Measurements from ENCODE around the gene GPC6.

Gene GPC6

GRCh38 chr13:94120878-94121277, 894.3 kb downstream of the GPC6 start:
- H3K4me3 ChIP-seq (ENCODE audit: extremely low read depth, insufficient read depth, low read length, poor library complexity, severe bottlenecking) = no peak overlapping the region
- H3K9me3 ChIP-seq (ENCODE audit: control insufficient read depth, low read length) = no peaks in the 10 kb centered on the region
- H3K27ac ChIP-seq (ENCODE audit: low read depth, low read length, severe bottlenecking) = no peak overlapping the region
- H3K36me3 ChIP-seq (ENCODE audit: control insufficient read depth, insufficient read depth, low read length) = no peaks in the 10 kb centered on the region
- H3K4me1 ChIP-seq (ENCODE audit: control insufficient read depth, insufficient read depth, low read length, poor library complexity, severe bottlenecking) = no peaks in the 10 kb centered on the region
- WGBS, 2 experiments (ENCODE audit: insufficient coverage in 2 of 2) = 50 to 86% methylated on average over 1 of the region's 2 CpGs

GRCh38 chr13:94121686-94122085, 895.1 kb downstream of the GPC6 start:
- no peaks in the 10 kb centered on the region for H3K9me3 ChIP-seq (ENCODE audit: control insufficient read depth, low read length)
- no peaks in the 10 kb centered on the region for H3K4me1 ChIP-seq (ENCODE audit: control insufficient read depth, insufficient read depth, low read length, poor library complexity, severe bottlenecking)
- H3K4me3 ChIP-seq (ENCODE audit: extremely low read depth, insufficient read depth, low read length, poor library complexity, severe bottlenecking) = no peak overlapping the region
- WGBS, 2 experiments (ENCODE audit: insufficient coverage in 2 of 2) = no CpG with 5 or more reads among the region's 1 CpG
- H3K27ac ChIP-seq (ENCODE audit: low read depth, low read length, severe bottlenecking) = no peak overlapping the region
- H3K36me3 ChIP-seq (ENCODE audit: control insufficient read depth, insufficient read depth, low read length) = no peaks in the 10 kb centered on the region

- Histone ChIP-seq H3K36me3 (ENCODE audit: control insufficient read depth, insufficient read depth, low read length) (no peaks in the 10 kb centered on the region), H3K27ac (ENCODE audit: low read depth, low read length, severe bottlenecking) (no peak overlapping the region), H3K9me3 (ENCODE audit: control insufficient read depth, low read length) (no peaks in the 10 kb centered on the region), H3K4me3 (ENCODE audit: extremely low read depth, insufficient read depth, low read length, poor library complexity, severe bottlenecking) (no peak overlapping the region), H3K4me1 (ENCODE audit: control insufficient read depth, insufficient read depth, low read length, poor library complexity, severe bottlenecking) (no peaks in the 10 kb centered on the region)
- WGBS, 2 experiments (ENCODE audit: insufficient coverage in 2 of 2) = 83 to 91% methylated on average over 1 of the region's 4 CpGs
Measured at GRCh38 chr13:94122300-94122915, 895.8 kb downstream of the GPC6 start.

- H3K4me1 ChIP-seq (ENCODE audit: control insufficient read depth, insufficient read depth, low read length, poor library complexity, severe bottlenecking) = no peaks in the 10 kb centered on the region
- no peaks in the 10 kb centered on the region for H3K36me3 ChIP-seq (ENCODE audit: control insufficient read depth, insufficient read depth, low read length)
- no peak overlapping the region for H3K4me3 ChIP-seq (ENCODE audit: extremely low read depth, insufficient read depth, low read length, poor library complexity, severe bottlenecking)
- 83 to 86% methylated on average over 1 of the region's 1 CpG for WGBS, 2 experiments (ENCODE audit: insufficient coverage in 2 of 2)
- no peak overlapping the region for H3K27ac ChIP-seq (ENCODE audit: low read depth, low read length, severe bottlenecking)
- H3K9me3 ChIP-seq (ENCODE audit: control insufficient read depth, low read length) = no peaks in the 10 kb centered on the region
Measured at GRCh38 chr13:94123557-94123956, 897.0 kb downstream of the GPC6 start.

- 77 to 79% methylated on average over 4 of the region's 4 CpGs for WGBS, 2 experiments (ENCODE audit: insufficient coverage in 2 of 2)
- Histone ChIP-seq H3K27ac (ENCODE audit: low read depth, low read length, severe bottlenecking) (no peak overlapping the region), H3K4me1 (ENCODE audit: control insufficient read depth, insufficient read depth, low read length, poor library complexity, severe bottlenecking) (no peaks in the 10 kb centered on the region), H3K36me3 (ENCODE audit: control insufficient read depth, insufficient read depth, low read length) (no peaks in the 10 kb centered on the region), H3K9me3 (ENCODE audit: control insufficient read depth, low read length) (no peaks in the 10 kb centered on the region), H3K4me3 (ENCODE audit: extremely low read depth, insufficient read depth, low read length, poor library complexity, severe bottlenecking) (no peak overlapping the region)
Measured at GRCh38 chr13:94128430-94128829, 901.8 kb downstream of the GPC6 start.

- Histone ChIP-seq H3K4me3 (ENCODE audit: extremely low read depth, insufficient read depth, low read length, poor library complexity, severe bottlenecking) (no peak overlapping the region), H3K27ac (ENCODE audit: low read depth, low read length, severe bottlenecking) (no peak overlapping the region), H3K4me1 (ENCODE audit: control insufficient read depth, insufficient read depth, low read length, poor library complexity, severe bottlenecking) (no peaks in the 10 kb centered on the region), H3K36me3 (ENCODE audit: control insufficient read depth, insufficient read depth, low read length) (no peaks in the 10 kb centered on the region), H3K9me3 (ENCODE audit: control insufficient read depth, low read length) (no peaks in the 10 kb centered on the region)
- 100% methylated on average over 2 of the region's 2 CpGs; no CpG with 5 or more reads in 1 of the 2 experiments for WGBS, 2 experiments (ENCODE audit: insufficient coverage in 2 of 2)
Measured at GRCh38 chr13:94129490-94129894, 902.9 kb downstream of the GPC6 start.

- 74% methylated on average over 2 to 3 of the region's 4 CpGs for WGBS, 2 experiments (ENCODE audit: insufficient coverage in 2 of 2)
Measured at GRCh38 chr13:94138831-94139230, 912.2 kb downstream of the GPC6 start.

GRCh38 chr13:94139393-94139995, 912.9 kb downstream of the GPC6 start:
- Histone ChIP-seq H3K9me3 (ENCODE audit: control insufficient read depth, low read length) (no peaks in the 10 kb centered on the region), H3K4me3 (ENCODE audit: extremely low read depth, insufficient read depth, low read length, poor library complexity, severe bottlenecking) (no peak overlapping the region)
- WGBS, 2 experiments (ENCODE audit: insufficient coverage in 2 of 2) = no CpG with 5 or more reads among the region's 1 CpG

More at GRCh38 chr13:94138831-94139230, 912.2 kb downstream of the GPC6 start:
- Histone ChIP-seq H3K36me3 (ENCODE audit: control insufficient read depth, insufficient read depth, low read length) (no peaks in the 10 kb centered on the region), H3K4me3 (ENCODE audit: extremely low read depth, insufficient read depth, low read length, poor library complexity, severe bottlenecking) (no peak overlapping the region), H3K4me1 (ENCODE audit: control insufficient read depth, insufficient read depth, low read length, poor library complexity, severe bottlenecking) (peaks cover 5% of the 10 kb centered on the region), H3K27ac (ENCODE audit: low read depth, low read length, severe bottlenecking) (no peak overlapping the region), H3K9me3 (ENCODE audit: control insufficient read depth, low read length) (no peaks in the 10 kb centered on the region)

GRCh38 chr13:94140027-94140426, 913.4 kb downstream of the GPC6 start:
- 0% methylated on average over 1 of the region's 2 CpGs; no CpG with 5 or more reads in 1 of the 2 experiments for WGBS, 2 experiments (ENCODE audit: insufficient coverage in 2 of 2)
- H3K36me3 ChIP-seq (ENCODE audit: control insufficient read depth, insufficient read depth, low read length) = no peaks in the 10 kb centered on the region
- H3K4me3 ChIP-seq (ENCODE audit: extremely low read depth, insufficient read depth, low read length, poor library complexity, severe bottlenecking) = no peak overlapping the region
- H3K4me1 ChIP-seq (ENCODE audit: control insufficient read depth, insufficient read depth, low read length, poor library complexity, severe bottlenecking) = peaks cover 5% of the 10 kb centered on the region
- no peaks in the 10 kb centered on the region for H3K9me3 ChIP-seq (ENCODE audit: control insufficient read depth, low read length)
- H3K27ac ChIP-seq (ENCODE audit: low read depth, low read length, severe bottlenecking) = no peak overlapping the region

More at GRCh38 chr13:94139393-94139995, 912.9 kb downstream of the GPC6 start:
- Histone ChIP-seq H3K27ac (ENCODE audit: low read depth, low read length, severe bottlenecking) (no peak overlapping the region), H3K4me1 (ENCODE audit: control insufficient read depth, insufficient read depth, low read length, poor library complexity, severe bottlenecking) (peaks cover 5% of the 10 kb centered on the region), H3K36me3 (ENCODE audit: control insufficient read depth, insufficient read depth, low read length) (no peaks in the 10 kb centered on the region)

- H3K36me3 ChIP-seq (ENCODE audit: control insufficient read depth, insufficient read depth, low read length) = no peaks in the 10 kb centered on the region
- WGBS, 2 experiments (ENCODE audit: insufficient coverage in 2 of 2) = 17 to 86% methylated on average over 1 to 2 of the region's 2 CpGs
- no peak overlapping the region for H3K27ac ChIP-seq (ENCODE audit: low read depth, low read length, severe bottlenecking)
- H3K9me3 ChIP-seq (ENCODE audit: control insufficient read depth, low read length) = no peaks in the 10 kb centered on the region
- peaks cover 5% of the 10 kb centered on the region for H3K4me1 ChIP-seq (ENCODE audit: control insufficient read depth, insufficient read depth, low read length, poor library complexity, severe bottlenecking)
- H3K4me3 ChIP-seq (ENCODE audit: extremely low read depth, insufficient read depth, low read length, poor library complexity, severe bottlenecking) = no peak overlapping the region
Measured at GRCh38 chr13:94140511-94140910, 913.9 kb downstream of the GPC6 start.

GRCh38 chr13:94143624-94144350, 917.2 kb downstream of the GPC6 start:
- peaks cover 5% of the 10 kb centered on the region for H3K4me1 ChIP-seq (ENCODE audit: control insufficient read depth, insufficient read depth, low read length, poor library complexity, severe bottlenecking)
- H3K9me3 ChIP-seq (ENCODE audit: control insufficient read depth, low read length) = no peaks in the 10 kb centered on the region
- WGBS, 2 experiments (ENCODE audit: insufficient coverage in 2 of 2) = 56 to 57% methylated on average over 5 to 7 of the region's 11 CpGs
- H3K27ac ChIP-seq (ENCODE audit: low read depth, low read length, severe bottlenecking) = no peak overlapping the region
- H3K36me3 ChIP-seq (ENCODE audit: control insufficient read depth, insufficient read depth, low read length) = no peaks in the 10 kb centered on the region
- H3K4me3 ChIP-seq (ENCODE audit: extremely low read depth, insufficient read depth, low read length, poor library complexity, severe bottlenecking) = no peak overlapping the region
